RWPE2 (cell line): Measurements from ENCODE around the gene COA5.

Source experiments
- ATAC-seq: fragments of 200-7000 bp; cut with Tn5 transposase; 3 replicates; pipeline ENCODE4 v1.9.1; 2021; ENCODE audit warnings: low read depth
- DNase-seq: peaks from one replicate; pipeline ENCODE4 v3.0.0-alpha.2; 2020; ENCODE audit warnings: low spot score
- H3K27ac ChIP-seq: fragments of 450-650 bp; 2 replicates; pipeline ENCODE4 v1.5.1; 2017; ENCODE audit warnings: mild to moderate bottlenecking; ENCODE audit not compliant: poor library complexity, severe bottlenecking
- H3K27me3 ChIP-seq: fragments of 250-450 bp; sonication (Bioruptor Pico); 2 replicates; pipeline ENCODE4 v1.5.1; 2021; ENCODE audit warnings: mild to moderate bottlenecking, moderate library complexity; ENCODE audit not compliant: insufficient read depth, poor library complexity, severe bottlenecking
- H3K36me3 ChIP-seq: fragments of 250-450 bp; sonication (Bioruptor Pico); 2 replicates; pipeline ENCODE4 v1.5.1; 2020; ENCODE audit warnings: low read depth, mild to moderate bottlenecking, moderate library complexity
- H3K4me1 ChIP-seq: fragments of 250-450 bp; sonication (Bioruptor Pico); 2 replicates; pipeline ENCODE4 v1.5.1; 2021; ENCODE audit warnings: mild to moderate bottlenecking, moderate library complexity; ENCODE audit not compliant: insufficient read depth, poor library complexity, severe bottlenecking
- H3K4me3 ChIP-seq: fragments of 250-450 bp; sonication (Bioruptor Pico); 2 replicates; pipeline ENCODE4 v1.5.1; 2021; ENCODE audit warnings: mild to moderate bottlenecking, moderate library complexity; ENCODE audit not compliant: severe bottlenecking
- H3K9me3 ChIP-seq: fragments of 250-450 bp; sonication (Bioruptor Pico); 2 replicates; pipeline ENCODE4 v1.5.1; 2021; ENCODE audit warnings: mild to moderate bottlenecking, moderate library complexity; ENCODE audit not compliant: severe bottlenecking
- CTCF ChIP-seq: fragments of 450-650 bp; IDR thresholded peaks from one replicate; pipeline ENCODE4 v1.5.1; 2017; ENCODE audit warnings: mild to moderate bottlenecking, moderate library complexity; ENCODE audit not compliant: poor library complexity, severe bottlenecking

Gene COA5

DNA sequence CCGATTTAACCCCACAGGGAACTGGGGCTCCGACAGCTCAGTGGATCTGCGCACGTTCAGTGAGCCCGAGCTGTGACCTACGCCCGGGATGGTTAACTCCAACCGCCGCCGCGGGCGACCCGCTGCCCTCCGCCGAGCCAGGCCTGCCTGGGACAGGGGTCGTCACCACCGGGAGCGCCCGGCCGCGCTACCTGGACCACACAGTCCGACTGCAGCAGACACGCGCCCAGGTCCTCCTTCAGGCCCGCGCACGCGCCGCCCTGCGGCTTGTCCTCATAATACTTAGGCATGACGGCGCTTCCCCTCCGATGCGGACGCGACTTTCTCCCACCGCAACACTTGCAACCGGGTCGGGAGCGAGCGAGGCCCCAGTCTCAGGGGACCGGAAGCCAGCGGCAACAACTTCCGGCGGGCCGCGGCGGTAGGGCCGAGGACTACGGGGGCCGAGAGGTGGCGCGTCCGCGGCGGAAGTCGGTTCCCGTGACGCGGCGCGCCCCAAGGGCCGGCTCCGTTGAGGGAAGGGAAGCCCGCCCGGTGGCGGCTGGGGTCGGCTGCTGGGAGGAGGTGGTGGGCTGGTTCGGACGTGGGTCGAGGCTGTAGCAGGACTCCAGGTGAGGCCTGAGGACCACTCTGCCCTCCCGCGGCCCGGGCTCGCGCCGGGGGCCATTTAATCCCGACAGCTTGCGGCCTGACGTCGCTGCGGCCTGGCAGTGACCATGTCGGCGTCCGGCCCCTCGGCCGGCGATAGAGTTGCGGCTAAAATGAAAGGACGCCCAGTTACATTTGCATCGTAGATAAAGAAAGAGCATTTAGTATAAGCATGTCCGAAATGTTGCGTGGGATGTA lies at the start of gene COA5, which contains the start of gene UNC50:
TSS of gene COA5 (minus strand) at position 397 of the 846 bp plus-strand sequence. CDS start at position 290, 107 bp downstream.
TSS of gene UNC50 (plus strand) at position 474 of the 846 bp plus-strand sequence. CDS start 1,171 bp downstream, outside the sequence.
- TF ChIP-seq CTCF, result no peak
- Histone ChIP-seq H3K27me3 (no peaks in the 10 kb centered on the region), H3K36me3 (peaks cover 45% of the 10 kb centered on the region), H3K4me3 (peak within 1 kb of the TSS; percentile 90), H3K9me3 (no peaks in the 10 kb centered on the region), H3K27ac (peak within 1 kb of the TSS; percentile 52), H3K4me1 (peaks cover 10% of the 10 kb centered on the region)
- peak; percentile 85 for DNase-seq
- ATAC-seq, result peak; percentile 86

DNA sequence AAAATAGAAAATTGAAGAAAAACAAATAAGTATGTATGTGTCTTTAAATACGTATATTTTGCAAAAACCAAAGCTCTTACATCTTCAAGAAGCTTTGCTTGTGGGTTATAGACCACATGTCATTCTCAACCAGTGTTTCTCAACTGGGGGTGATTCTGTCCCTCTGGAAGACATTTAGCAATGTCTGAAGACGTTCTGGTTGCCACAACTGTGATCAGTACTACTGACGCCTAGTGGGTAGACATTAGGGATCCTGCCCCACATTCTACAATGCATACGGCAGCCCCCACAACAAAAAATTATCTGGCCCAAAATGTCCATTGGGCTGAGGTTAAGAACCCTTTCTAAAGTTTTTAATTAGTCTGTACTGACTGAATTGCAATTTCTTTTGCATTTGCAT lies 48.5 kb upstream of the COA5 start:
- no peak for TF ChIP-seq CTCF
- Histone ChIP-seq H3K27ac (no peak overlapping the region), H3K9me3 (no peaks in the 10 kb centered on the region), H3K27me3 (no peaks in the 10 kb centered on the region), H3K4me3 (no peak overlapping the region), H3K4me1 (no peaks in the 10 kb centered on the region), H3K36me3 (no peaks in the 10 kb centered on the region)
- ATAC-seq (no peak), DNase-seq (no peak)

- no peak for TF ChIP-seq CTCF
- Histone ChIP-seq H3K9me3 (peaks cover 2% of the 10 kb centered on the region), H3K4me1 (no peaks in the 10 kb centered on the region), H3K4me3 (no peak overlapping the region), H3K27me3 (no peaks in the 10 kb centered on the region), H3K36me3 (no peaks in the 10 kb centered on the region), H3K27ac (no peak overlapping the region)
- ATAC-seq, result no peak
- DNase-seq, result no peak
These were observed 46.6 kb upstream of the COA5 start for GRCh38 chr2:98654699-98655495.

- ATAC-seq (no peak), DNase-seq (no peak)
- no peak for TF ChIP-seq CTCF
- no peak overlapping the region for H3K4me3 ChIP-seq
- peaks cover 5% of the 10 kb centered on the region for H3K4me1 ChIP-seq
- no peak overlapping the region for H3K27ac ChIP-seq
- peaks cover 2% of the 10 kb centered on the region for H3K9me3 ChIP-seq
- H3K36me3 ChIP-seq, result no peaks in the 10 kb centered on the region
- H3K27me3 ChIP-seq, result no peaks in the 10 kb centered on the region
These were observed 42.7 kb upstream of the COA5 start for GRCh38 chr2:98650998-98651397.
